ENCODE data around the gene PSEN1. TPM values are rescaled to one million over a fixed set of nuclear protein-coding genes. Genes with fewer than 3 reads are reported as not detected.

The PSEN1 gene
- total RNA-seq, 1 experiment from 2014 or later = 41.9 TPM

GRCh38 chr14:73208390-73208789, 72.1 kb downstream of the PSEN1 start:
- TF ChIP-seq EZH2 (IDR thresholded peaks at IDR 0.05; ENCODE audit: borderline replicate concordance, low read depth, low read length, poor library complexity, severe bottlenecking) = no peak
- no peak for TF ChIP-seq CTCF (conservative IDR thresholded peaks at IDR 0.05; ENCODE audit: low read depth, low read length)
- Histone ChIP-seq H3K27me3 (replicated peaks; ENCODE audit: insufficient read depth, low read depth, low read length, poor library complexity) (no peaks in the 10 kb centered on the region), H3K27ac (ENCODE audit: low read depth, low read length, poor library complexity, severe bottlenecking) (no peak overlapping the region), H3K36me3 (ENCODE audit: insufficient read depth, low read length, poor library complexity, severe bottlenecking) (peaks cover 31% of the 10 kb centered on the region), H3K4me1 (ENCODE audit: insufficient read depth, low read length, poor library complexity, severe bottlenecking) (no peaks in the 10 kb centered on the region), H3K9me3 (ENCODE audit: low read depth, low read length, poor library complexity, severe bottlenecking) (no peaks in the 10 kb centered on the region), H3K4me3 (ENCODE audit: low read depth, low read length, poor library complexity, severe bottlenecking) (no peak overlapping the region)
- BruUV-seq (replicated peaks) = no TSS peak
- intact Hi-C loops (cut with micrococcal nuclease; ENCODE audit: unreplicated experiment) = no loop called here
- ChIA-PET CTCF (no interaction called here), POLR2A (ENCODE audit: low non-redundant PET) (no interaction called here)
- no peak for DNase-seq (ENCODE audit: low spot score)

- DNase-seq (ENCODE audit: low spot score) = no peak
- TF ChIP-seq EZH2 (IDR thresholded peaks at IDR 0.05; ENCODE audit: borderline replicate concordance, low read depth, low read length, poor library complexity, severe bottlenecking) (no peak), CTCF (conservative IDR thresholded peaks at IDR 0.05; ENCODE audit: low read depth, low read length) (no peak)
- no peak overlapping the region for H3K4me3 ChIP-seq (ENCODE audit: low read depth, low read length, poor library complexity, severe bottlenecking)
- ChIA-PET POLR2A (ENCODE audit: low non-redundant PET) (no interaction called here), CTCF (no interaction called here)
- no TSS peak for BruUV-seq (replicated peaks)
- intact Hi-C loops (cut with micrococcal nuclease; ENCODE audit: unreplicated experiment) = no loop called here
- H3K27me3 ChIP-seq (replicated peaks; ENCODE audit: insufficient read depth, low read depth, low read length, poor library complexity) = no peaks in the 10 kb centered on the region
- no peak overlapping the region for H3K27ac ChIP-seq (ENCODE audit: low read depth, low read length, poor library complexity, severe bottlenecking)
- no peaks in the 10 kb centered on the region for H3K9me3 ChIP-seq (ENCODE audit: low read depth, low read length, poor library complexity, severe bottlenecking)
- peaks cover 33% of the 10 kb centered on the region for H3K36me3 ChIP-seq (ENCODE audit: insufficient read depth, low read length, poor library complexity, severe bottlenecking)
- no peaks in the 10 kb centered on the region for H3K4me1 ChIP-seq (ENCODE audit: insufficient read depth, low read length, poor library complexity, severe bottlenecking)
These were observed 72.5 kb downstream of the PSEN1 start for GRCh38 chr14:73208846-73209245.

- no peaks in the 10 kb centered on the region for H3K27me3 ChIP-seq (replicated peaks; ENCODE audit: insufficient read depth, low read depth, low read length, poor library complexity)
- ChIA-PET POLR2A (ENCODE audit: low non-redundant PET) (no interaction called here), CTCF (no interaction called here)
- no peaks in the 10 kb centered on the region for H3K9me3 ChIP-seq (ENCODE audit: low read depth, low read length, poor library complexity, severe bottlenecking)
- no peak overlapping the region for H3K27ac ChIP-seq (ENCODE audit: low read depth, low read length, poor library complexity, severe bottlenecking)
- BruUV-seq (replicated peaks) = no TSS peak
- DNase-seq (ENCODE audit: low spot score) = no peak
- intact Hi-C loops (cut with micrococcal nuclease; ENCODE audit: unreplicated experiment) = no loop called here
- no peaks in the 10 kb centered on the region for H3K4me1 ChIP-seq (ENCODE audit: insufficient read depth, low read length, poor library complexity, severe bottlenecking)
- no peak overlapping the region for H3K4me3 ChIP-seq (ENCODE audit: low read depth, low read length, poor library complexity, severe bottlenecking)
- peaks cover 33% of the 10 kb centered on the region for H3K36me3 ChIP-seq (ENCODE audit: insufficient read depth, low read length, poor library complexity, severe bottlenecking)
- TF ChIP-seq CTCF (conservative IDR thresholded peaks at IDR 0.05; ENCODE audit: low read depth, low read length) (no peak), EZH2 (IDR thresholded peaks at IDR 0.05; ENCODE audit: borderline replicate concordance, low read depth, low read length, poor library complexity, severe bottlenecking) (no peak)
These were observed 73.6 kb downstream of the PSEN1 start for GRCh38 chr14:73209953-73210352.
